ENCODE results near the gene EXOC4.

Gene EXOC4

GRCh38 chr7:133491846-133492652 lies 239.2 kb downstream of the EXOC4 start (continued):
- TF ChIP-seq ZNF624 (tag by site-specific recombination; IDR thresholded peaks at IDR 0.05) (no peak), SP2 (tag by site-specific recombination; IDR thresholded peaks at IDR 0.05) (peak; percentile 53), ZNF433 (tag by site-specific recombination; IDR thresholded peaks at IDR 0.05; ENCODE audit: low read depth) (no peak), ZNF704 (tag by site-specific recombination; IDR thresholded peaks at IDR 0.05) (no peak), GLIS1 (tag by site-specific recombination; IDR thresholded peaks at IDR 0.05) (peak; percentile 94), ZNF37A (tag by site-specific recombination; IDR thresholded peaks at IDR 0.05) (no peak), OSR2 (tag by site-specific recombination; IDR thresholded peaks at IDR 0.05) (peak; percentile 99), ZSCAN23 (tag by site-specific recombination; IDR thresholded peaks at IDR 0.05) (peak; percentile 100), ZFP69B (tag by site-specific recombination; IDR thresholded peaks at IDR 0.05) (peak; percentile 89), ZNF560 (tag by site-specific recombination; IDR thresholded peaks at IDR 0.05; ENCODE audit: borderline replicate concordance) (no peak), ZNF169 (tag by site-specific recombination; IDR thresholded peaks at IDR 0.05) (no peak), ZNF157 (tag by site-specific recombination; IDR thresholded peaks at IDR 0.05) (no peak), SP3 (tag by site-specific recombination; IDR thresholded peaks at IDR 0.05) (peak; percentile 73), ZIC2 (tag by site-specific recombination; IDR thresholded peaks at IDR 0.05) (no peak), ZNF664 (tag by site-specific recombination; IDR thresholded peaks at IDR 0.05) (peak; percentile 80), REPIN1 (tag by site-specific recombination; IDR thresholded peaks at IDR 0.05; ENCODE audit: low read depth) (no peak), ZNF585B (tag by site-specific recombination; IDR thresholded peaks at IDR 0.05) (no peak), TRIM28 (IDR thresholded peaks at IDR 0.05; ENCODE audit: borderline replicate concordance, low read length) (peak; percentile 86), ZNF280C (tag by site-specific recombination; IDR thresholded peaks at IDR 0.05) (no peak), ZNF514 (tag by site-specific recombination; IDR thresholded peaks at IDR 0.05) (no peak), FEZF1 (tag by site-specific recombination; IDR thresholded peaks at IDR 0.05) (peak; percentile 99), ZNF777 (tag by site-specific recombination; IDR thresholded peaks at IDR 0.05; ENCODE audit: borderline replicate concordance) (no peak), ZNF404 (tag by site-specific recombination; IDR thresholded peaks at IDR 0.05) (no peak), KLF16 (tag by site-specific recombination; IDR thresholded peaks at IDR 0.05) (peak; percentile 97), GFI1B (tag by site-specific recombination; IDR thresholded peaks at IDR 0.05) (peak; percentile 96)
- TF ChIP-seq, protein P1, sequence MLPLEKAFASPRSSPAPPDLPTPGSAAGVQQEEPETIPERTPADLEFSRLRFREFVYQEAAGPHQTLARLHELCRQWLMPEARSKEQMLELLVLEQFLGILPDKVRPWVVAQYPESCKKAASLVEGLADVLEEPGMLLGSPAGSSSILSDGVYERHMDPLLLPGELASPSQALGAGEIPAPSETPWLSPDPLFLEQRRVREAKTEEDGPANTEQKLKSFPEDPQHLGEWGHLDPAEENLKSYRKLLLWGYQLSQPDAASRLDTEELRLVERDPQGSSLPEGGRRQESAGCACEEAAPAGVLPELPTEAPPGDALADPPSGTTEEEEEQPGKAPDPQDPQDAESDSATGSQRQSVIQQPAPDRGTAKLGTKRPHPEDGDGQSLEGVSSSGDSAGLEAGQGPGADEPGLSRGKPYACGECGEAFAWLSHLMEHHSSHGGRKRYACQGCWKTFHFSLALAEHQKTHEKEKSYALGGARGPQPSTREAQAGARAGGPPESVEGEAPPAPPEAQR (tag by site-specific recombination; IDR thresholded peaks at IDR 0.05), result 0 out of 2 replicates have a peak, but pooled peaks have one; percentile 49
- TF ChIP-seq, protein P2, sequence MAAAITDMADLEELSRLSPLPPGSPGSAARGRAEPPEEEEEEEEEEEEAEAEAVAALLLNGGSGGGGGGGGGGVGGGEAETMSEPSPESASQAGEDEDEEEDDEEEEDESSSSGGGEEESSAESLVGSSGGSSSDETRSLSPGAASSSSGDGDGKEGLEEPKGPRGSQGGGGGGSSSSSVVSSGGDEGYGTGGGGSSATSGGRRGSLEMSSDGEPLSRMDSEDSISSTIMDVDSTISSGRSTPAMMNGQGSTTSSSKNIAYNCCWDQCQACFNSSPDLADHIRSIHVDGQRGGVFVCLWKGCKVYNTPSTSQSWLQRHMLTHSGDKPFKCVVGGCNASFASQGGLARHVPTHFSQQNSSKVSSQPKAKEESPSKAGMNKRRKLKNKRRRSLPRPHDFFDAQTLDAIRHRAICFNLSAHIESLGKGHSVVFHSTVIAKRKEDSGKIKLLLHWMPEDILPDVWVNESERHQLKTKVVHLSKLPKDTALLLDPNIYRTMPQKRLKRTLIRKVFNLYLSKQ (tag by site-specific recombination; IDR thresholded peaks at IDR 0.05; ENCODE audit: borderline replicate concordance), result peak; percentile 25; the same call in 1 of the 2 replicates
- TF ChIP-seq, protein P3, sequence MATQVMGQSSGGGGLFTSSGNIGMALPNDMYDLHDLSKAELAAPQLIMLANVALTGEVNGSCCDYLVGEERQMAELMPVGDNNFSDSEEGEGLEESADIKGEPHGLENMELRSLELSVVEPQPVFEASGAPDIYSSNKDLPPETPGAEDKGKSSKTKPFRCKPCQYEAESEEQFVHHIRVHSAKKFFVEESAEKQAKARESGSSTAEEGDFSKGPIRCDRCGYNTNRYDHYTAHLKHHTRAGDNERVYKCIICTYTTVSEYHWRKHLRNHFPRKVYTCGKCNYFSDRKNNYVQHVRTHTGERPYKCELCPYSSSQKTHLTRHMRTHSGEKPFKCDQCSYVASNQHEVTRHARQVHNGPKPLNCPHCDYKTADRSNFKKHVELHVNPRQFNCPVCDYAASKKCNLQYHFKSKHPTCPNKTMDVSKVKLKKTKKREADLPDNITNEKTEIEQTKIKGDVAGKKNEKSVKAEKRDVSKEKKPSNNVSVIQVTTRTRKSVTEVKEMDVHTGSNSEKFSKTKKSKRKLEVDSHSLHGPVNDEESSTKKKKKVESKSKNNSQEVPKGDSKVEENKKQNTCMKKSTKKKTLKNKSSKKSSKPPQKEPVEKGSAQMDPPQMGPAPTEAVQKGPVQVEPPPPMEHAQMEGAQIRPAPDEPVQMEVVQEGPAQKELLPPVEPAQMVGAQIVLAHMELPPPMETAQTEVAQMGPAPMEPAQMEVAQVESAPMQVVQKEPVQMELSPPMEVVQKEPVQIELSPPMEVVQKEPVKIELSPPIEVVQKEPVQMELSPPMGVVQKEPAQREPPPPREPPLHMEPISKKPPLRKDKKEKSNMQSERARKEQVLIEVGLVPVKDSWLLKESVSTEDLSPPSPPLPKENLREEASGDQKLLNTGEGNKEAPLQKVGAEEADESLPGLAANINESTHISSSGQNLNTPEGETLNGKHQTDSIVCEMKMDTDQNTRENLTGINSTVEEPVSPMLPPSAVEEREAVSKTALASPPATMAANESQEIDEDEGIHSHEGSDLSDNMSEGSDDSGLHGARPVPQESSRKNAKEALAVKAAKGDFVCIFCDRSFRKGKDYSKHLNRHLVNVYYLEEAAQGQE (tag by site-specific recombination; IDR thresholded peaks at IDR 0.05), result peak; percentile 32
